GM21367 (cell line): ENCODE data around the gene PUM1.

ENCODE experiments used
- ATAC-seq: cut with Tn5 transposase; IDR thresholded peaks from one replicate; pipeline ENCODE4 v1.9.1; 2021; ENCODE audit not compliant: unreplicated experiment

Gene PUM1

DNA sequence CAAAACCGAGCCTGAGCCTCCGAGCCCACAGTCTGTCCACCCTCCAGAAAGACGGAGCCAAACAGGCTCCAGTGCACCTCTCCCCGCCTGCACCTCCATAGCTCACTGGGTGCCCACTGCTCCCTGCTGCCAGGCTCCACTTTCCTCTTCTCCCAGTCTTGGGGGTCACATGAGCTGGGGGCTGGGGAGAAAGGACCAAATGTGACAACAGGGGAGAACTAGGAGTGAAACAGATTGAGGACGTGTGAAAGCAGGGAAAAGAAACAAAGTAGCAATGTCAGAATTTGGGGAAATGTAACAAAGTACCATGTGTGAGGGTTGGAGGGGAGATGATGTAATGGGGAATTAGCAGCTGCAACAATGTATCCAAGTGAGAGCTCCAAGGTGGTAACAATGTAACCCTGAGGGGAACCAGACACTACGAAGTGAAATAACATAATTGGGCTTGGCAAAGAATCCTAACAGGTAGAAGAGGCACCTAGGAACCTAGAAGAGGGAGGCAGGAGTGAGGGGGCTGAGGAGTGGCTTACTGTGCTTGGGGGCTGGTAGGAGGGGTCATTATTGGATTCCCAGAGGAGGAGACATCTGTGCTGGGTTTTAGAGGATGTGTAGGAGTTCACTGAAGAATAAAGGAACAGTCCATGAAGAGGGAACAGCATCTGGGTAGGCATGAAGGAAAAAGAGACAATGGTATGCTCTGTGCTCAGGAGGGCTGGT lies 169.4 kb downstream of the PUM1 start:
- ATAC-seq: no peak

DNA sequence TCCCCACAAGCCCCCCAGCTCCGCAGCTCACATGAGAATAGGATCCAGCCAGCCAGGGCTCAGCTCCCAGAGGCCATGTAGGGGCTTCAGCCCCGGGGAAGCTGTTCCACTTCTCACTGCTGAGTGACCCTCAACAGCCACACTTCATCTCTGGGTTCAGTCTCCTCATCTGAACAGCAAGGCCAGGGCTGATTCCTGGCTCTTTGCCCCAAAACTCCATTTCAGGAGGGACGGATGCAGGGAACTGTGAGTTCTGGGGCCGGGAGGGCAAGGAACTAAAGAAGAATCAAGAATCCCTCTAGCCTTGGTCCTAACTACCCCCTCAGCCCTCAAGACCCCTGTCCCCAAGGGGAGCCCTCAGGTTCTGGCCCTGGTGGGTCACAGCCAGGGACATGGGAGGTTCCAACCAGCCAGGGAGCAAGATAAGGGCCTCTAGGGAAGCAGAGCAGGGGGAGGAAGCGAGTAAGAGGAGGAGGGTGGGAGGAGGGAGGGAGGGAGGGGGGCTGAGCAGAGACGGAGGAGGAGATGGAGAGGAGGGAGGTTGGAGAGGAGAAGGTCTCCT lies 170.1 kb downstream of the PUM1 start:
- no peak for ATAC-seq

DNA sequence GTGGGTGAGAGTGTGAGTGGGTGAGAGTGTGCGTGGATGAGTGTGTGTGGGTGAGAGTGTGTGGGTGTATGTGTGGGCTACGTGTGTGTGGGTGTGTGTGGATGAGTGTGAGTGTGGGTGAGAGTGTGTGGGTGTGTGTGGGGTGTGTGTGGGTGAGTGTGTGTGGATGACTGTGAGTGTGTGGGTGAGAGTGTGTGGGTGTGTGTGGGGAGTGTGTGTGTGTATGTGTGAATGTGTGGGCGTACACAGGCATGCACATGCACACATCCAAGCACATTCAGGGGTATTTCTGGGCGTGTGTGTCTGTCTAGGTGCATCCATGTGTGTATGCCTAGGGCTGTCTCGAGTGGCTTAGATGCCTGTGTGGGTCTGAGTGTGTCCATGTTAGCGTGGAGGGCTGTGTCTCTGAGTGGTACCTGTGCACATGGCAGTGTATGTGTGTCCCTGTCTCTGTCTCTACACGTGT lies 171.0 kb downstream of the PUM1 start:
- no peak for ATAC-seq

DNA sequence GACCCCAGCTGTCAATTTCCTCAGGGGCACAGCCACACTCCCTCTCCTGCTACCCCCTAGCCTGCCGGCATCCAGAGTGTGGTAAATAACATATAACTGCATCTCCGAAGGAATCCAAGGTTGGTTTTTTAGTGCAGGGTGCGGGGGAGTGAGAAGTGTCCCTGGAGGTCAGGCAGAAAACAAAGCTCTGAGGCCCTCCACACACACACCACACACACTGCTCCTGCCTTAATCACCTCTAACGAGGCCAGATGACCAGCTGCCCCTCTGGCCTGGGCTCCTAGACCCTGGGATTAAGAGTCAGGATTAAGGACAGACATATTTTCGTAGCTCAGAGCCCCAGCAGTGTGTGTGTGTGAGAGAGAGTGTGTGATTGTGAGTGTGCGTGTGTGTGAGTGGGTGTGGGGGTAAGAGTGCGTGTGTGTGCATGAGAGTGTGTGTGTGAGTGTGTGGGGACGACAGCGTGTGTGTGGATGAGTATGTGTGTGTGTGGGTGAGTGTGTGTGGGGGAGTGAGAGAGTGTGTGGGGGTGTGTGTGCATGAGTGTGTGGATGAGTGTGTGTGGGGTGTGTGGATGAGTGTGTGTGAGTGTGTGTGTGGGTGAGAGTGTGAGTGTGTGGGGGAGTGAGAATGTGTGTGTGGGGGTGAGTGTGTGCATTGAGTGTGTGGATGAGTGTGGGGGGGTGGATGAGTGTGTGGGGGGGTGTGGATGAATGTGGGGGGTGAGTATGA lies 171.6 kb downstream of the PUM1 start:
- ATAC-seq: no peak

GRCh38 chr1:30892671-30893073 lies 172.8 kb downstream of the PUM1 start:
- ATAC-seq: no peak

- ATAC-seq: no peak
Observed at GRCh38 chr1:30891227-30891552, 174.3 kb downstream of the PUM1 start.

- ATAC-seq: no peak
Observed at GRCh38 chr1:30890502-30891226, 174.9 kb downstream of the PUM1 start.

DNA sequence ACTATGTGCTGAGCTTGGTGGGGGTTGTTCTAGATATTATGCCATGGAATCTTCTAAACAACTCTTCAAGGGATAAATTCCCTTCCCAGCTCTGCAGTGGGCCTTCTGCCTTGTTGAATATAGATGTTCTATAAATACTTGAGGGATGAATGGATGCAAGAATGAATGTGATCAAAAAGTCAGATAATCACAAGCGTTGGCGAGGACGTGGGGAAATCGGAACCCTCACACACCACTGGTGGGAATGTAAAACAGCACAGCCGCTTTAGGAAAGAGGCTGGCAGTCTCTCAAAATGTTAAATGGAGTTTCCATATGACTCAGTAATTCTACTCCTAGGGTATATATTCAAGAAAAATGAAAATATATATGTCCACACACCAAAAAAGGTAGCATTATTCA lies 176.0 kb downstream of the PUM1 start:
- no peak for ATAC-seq

DNA sequence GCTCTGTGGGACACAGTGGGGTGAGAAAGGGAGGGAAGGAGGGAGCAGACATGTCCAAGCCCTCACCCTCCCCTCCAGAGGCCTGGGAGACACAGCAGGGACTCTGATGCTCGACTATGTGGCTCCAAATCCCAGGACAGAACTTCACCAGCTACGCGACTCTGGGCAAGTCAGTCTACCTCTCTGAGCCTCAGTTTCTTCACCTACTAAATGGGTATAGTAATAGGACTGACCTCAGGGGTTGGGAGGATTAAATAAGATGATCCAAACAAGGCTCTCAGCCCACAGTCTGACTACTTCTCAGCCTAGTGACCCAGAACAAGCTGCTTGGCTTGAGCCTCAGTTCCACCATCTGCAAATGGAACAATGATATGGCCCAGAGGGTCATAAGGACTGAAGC lies 176.5 kb downstream of the PUM1 start:
- ATAC-seq: no peak

DNA sequence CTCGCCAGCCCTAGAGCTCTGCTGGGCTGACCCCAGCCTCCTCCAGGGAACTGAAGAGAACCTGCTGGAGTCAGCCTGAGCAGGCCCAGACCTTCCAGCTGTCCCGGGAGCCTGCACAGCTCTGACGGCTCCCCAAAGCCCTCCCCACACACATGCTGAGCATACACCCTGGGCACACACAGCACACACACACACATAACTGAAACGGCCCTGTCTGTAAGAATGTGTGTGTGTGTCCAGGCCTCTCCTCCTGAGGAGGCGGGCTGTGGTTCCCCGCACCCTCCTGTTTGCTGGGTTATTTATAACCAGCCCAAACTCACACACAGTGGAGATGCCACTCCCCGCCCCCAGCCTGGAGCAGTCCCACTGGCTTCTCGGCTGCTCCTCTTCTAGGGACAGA lies 177.1 kb downstream of the PUM1 start:
- ATAC-seq: no peak

DNA sequence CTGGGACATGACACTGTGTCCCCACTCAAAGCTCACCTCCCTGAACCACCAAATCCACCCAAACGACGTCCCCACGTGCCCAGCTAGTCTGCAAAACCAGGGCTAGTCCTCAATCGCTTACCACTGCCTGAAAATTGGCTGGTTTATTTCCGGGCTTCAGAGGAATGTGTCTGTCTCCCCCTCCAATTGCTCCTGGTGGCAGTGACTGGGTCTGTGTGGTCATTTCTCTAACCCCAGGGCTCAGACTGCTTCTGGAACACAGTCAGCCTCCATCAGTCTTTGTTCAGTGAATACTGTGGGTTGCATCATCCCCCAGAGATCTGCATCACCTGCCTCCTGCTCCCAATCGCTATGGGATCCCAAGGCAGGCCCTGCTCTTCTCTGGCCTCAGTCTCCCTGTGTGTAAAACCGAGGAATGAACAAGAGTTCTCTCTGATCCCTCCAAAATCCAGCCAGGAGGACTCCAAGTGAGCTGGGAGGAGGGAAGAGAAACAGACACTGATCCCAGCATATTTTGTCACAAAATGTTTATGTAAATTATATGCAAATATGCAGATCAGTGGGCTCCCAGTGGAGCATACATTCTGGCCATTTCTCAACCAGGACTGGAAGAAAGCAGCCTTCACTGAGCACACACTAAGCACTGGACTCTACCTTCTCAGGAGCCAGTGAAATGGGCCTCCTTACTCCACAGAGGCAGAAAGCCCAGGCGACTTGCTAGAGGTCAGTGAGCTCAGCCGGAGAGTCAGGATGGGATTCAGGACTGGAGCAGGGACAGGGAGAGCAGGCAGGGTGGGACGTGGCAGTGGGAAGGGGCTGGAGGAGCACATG lies 177.8 kb downstream of the PUM1 start:
- ATAC-seq: no peak

DNA sequence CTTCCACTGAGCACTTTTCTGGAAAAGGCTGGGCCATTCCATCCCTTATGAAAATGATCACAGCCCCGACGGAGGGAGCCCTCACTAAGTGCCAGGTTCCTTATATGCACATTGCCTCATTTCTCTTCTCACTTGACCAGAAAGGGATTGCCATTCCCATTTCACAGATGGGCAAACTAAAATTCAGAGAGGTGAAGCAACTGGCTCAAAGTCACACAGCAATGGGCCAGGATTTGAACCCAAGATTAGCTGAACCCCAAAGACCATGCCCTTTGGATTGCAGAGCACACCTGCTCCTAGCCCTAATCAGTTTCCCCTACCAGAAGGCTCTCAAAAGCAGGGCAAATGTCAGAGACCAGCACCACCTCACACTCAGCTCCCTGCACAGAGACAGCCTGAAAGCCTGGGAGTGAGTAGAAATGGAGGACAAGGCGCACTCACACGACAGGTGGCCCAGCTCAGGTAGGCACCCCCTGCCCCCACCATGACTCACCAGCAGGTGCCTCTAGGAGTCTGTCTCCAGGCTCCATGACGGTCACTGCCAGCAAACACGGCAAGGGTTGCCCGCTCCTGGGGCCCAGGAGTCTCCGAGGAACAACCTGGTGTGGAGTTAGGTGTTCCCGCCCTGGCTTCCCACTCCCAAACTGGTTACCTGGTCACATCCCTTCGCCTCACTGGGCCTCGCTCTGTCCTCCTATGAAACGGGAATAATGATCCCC lies 178.6 kb downstream of the PUM1 start:
- ATAC-seq: no peak

GRCh38 chr1:30885570-30886522 lies 179.7 kb downstream of the PUM1 start:
- no peak for ATAC-seq

DNA sequence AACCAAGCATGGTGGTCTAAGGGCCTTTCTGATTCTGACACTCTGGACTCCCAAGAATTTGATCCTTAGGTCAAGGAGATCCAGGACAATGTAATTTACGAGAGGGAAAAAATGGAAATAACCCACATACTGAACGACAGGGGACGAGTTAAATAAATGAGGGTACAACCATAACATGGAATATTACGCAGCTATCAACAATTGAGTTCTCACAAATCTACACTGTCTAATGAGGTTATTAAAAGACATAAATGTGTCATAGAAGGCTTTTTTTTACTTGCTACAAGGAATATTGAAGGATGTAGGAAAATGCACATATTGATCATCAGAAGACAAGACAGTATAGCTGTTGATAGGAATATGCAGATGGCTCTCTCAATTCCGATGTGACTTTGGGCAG lies 180.8 kb downstream of the PUM1 start:
- no peak for ATAC-seq

DNA sequence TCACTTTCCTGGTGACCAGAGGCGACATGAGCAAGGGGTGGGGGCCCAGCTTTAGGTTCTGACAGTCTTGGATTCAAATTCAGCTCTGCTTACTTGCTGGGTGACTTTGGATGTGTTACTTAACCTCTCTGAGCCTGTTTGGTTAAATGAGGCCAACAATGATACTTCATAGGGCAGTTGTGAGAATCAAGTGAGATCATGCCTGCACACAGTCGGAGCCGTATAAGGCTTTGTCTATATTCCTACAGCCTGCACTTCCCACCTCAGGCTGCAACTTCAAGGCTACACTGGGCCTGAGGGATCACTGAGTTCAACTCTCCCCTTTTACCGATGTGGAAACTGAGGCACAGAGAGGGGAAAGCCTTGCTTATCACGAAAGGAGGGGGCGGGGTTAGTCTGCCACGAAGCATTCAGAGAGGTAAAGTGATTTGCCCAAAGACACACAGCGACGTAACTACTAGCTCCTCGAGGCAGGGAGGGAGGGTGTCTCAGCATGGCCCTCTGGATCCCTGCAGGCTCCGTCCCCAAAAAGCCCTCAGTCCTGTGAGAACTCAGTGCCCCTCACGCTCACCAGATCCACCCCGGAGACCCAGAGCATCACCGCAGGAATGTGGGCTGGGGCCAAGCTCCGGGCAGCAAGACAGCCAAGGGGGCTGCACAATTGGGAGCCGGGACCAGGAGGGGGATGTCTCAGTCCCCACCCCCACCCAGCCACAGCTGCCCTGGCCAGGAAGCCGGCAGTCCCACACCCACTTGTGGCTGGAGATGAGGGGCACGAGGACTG lies 181.9 kb downstream of the PUM1 start:
- ATAC-seq: no peak

GRCh38 chr1:30882678-30883388 lies 182.7 kb downstream of the PUM1 start:
- no peak for ATAC-seq
